Esophagus squamous epithelium (tissue), 5 donors: ENCODE data around the gene RAB10. TPM values are rescaled to one million over a fixed set of nuclear protein-coding genes. Genes with fewer than 3 reads are reported as not detected.
"Not testable (repeated sequence)": the region's sequence is repeated elsewhere in the genome, so short reads cannot be mapped to it uniquely, and the experiment has no call there.

Source experiments
- DNase-seq: peaks from one replicate; lab custom pipeline; 2025; lab: John Stamatoyannopoulos, UW
- H3K27ac ChIP-seq, 4 donors: fragments of 200-600 bp; sonication (generic); one replicate each; pipeline ENCODE4 v1.5.1; 2016 to 2019; ENCODE audit warnings: mild to moderate bottlenecking in 1 of 4
- H3K27me3 ChIP-seq, 4 donors: fragments of 200-600 bp; sonication (generic); 1 replicate in 3 of 4; 2 replicates in 1 of 4; pipeline versions ENCODE4 v1.5.1 to v1.6.0; 2017 to 2021; ENCODE audit warnings: antibody characterized with exemption in 1 of 4
- H3K36me3 ChIP-seq, 3 donors: fragments of 200-600 bp; sonication (generic); one replicate each; pipeline ENCODE4 v1.5.1; 2016 to 2019
- H3K4me1 ChIP-seq, 3 donors: fragments of 200-600 bp; sonication (generic); one replicate each; pipeline ENCODE4 v1.5.1; 2017 to 2019
- H3K4me3 ChIP-seq, 4 donors: fragments of 200-600 bp; sonication (generic); 1 replicate in 3 of 4; 2 replicates in 1 of 4; pipeline ENCODE4 v1.5.1; 2016 to 2019; ENCODE audit warnings: mild to moderate bottlenecking in 2 of 4, moderate library complexity in 1 of 4
- H3K9me3 ChIP-seq, 3 donors: fragments of 200-600 bp; sonication (generic); one replicate each; pipeline ENCODE4 v1.5.1; 2016 to 2019
- POLR2A ChIP-seq, 4 donors: fragments of 450-650 bp; IDR thresholded peaks; one replicate each; pipeline ENCODE4 v1.6.1; 2017; ENCODE audit warnings: antibody characterized with exemption in 4 of 4, mild to moderate bottlenecking in 4 of 4, moderate library complexity in 3 of 4
- WGBS, 2 donors: methylation state at CpG; one replicate each; pipeline ENCODE4 v1.1.5; 2018; 5-methylcytosine and 5-hydroxymethylcytosine counted together
- intact Hi-C: fragments of 100-400 bp; cut with DNase I; formaldehyde crosslinking; loops from one replicate; pipeline ENCODE4 v1.15.0; 2022
- total RNA-seq, 4 donors: library from RNA; depleted of rRNA; stranded (reverse); fragments of >200 nt; gene quantifications; one replicate each; pipeline ENCODE4 v1.1.0, GENCODE V29; 2016
- TF ChIP-seq, protein P1 (sequence below), 6 experiments: fragments of 450-650 bp in 4 of 6; fragments of 200-600 bp in 2 of 6; sonication (generic) in 2 of 6; IDR thresholded peaks; one replicate each; pipeline ENCODE4 v1.5.1; 2016 to 2019; ENCODE audit warnings: antibody characterized with exemption in 6 of 6, mild to moderate bottlenecking in 4 of 6, moderate library complexity in 4 of 6
- donor health status: DM: yes; HTN: yes; CAD: no.

The RAB10 gene
- total RNA-seq, 4 donors from 2014 or later, result 214 to 388 (median 335) TPM

DNA sequence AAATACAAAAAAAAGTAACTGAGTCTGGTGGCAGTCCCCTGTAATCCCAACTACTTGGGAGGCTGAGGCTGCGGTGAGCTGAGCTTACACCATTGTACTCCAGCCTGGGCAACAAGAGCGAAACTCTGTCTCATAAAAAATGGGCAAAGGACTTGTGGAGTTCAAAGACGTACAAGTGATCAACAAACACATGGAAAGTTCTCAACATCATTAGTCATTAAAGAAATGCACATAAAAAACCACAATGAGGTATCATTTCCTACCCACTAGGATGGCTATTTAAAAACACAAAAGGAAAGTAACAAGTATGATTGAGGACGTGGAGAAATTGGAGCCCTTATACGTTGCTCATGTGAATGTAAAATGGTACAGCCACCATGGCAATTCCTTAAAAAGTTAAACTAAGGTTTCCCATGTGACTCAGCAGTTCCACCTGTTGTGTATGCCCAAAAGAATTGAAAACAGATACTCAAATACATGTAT is 52.3 kb downstream of the RAB10 start:
- Histone ChIP-seq H3K4me3 (no peak overlapping the region), H3K9me3 (no peaks in the 10 kb centered on the region), H3K27ac (no peak overlapping the region), H3K27me3 (no peaks in the 10 kb centered on the region), H3K4me1 (peaks cover 0 to 35% (median 5%) of the 10 kb centered on the region in 3 donors), H3K36me3 (peaks cover 0 to 48% (median 0%) of the 10 kb centered on the region in 3 donors)
- WGBS, 2 donors, result 62 to 78% methylated on average over 5 of the region's 5 CpGs
- no peak for DNase-seq
- intact Hi-C loops, result no loop called here
- TF ChIP-seq POLR2A (IDR thresholded peaks at IDR 0.05), result no peak
- TF ChIP-seq, protein P1, sequence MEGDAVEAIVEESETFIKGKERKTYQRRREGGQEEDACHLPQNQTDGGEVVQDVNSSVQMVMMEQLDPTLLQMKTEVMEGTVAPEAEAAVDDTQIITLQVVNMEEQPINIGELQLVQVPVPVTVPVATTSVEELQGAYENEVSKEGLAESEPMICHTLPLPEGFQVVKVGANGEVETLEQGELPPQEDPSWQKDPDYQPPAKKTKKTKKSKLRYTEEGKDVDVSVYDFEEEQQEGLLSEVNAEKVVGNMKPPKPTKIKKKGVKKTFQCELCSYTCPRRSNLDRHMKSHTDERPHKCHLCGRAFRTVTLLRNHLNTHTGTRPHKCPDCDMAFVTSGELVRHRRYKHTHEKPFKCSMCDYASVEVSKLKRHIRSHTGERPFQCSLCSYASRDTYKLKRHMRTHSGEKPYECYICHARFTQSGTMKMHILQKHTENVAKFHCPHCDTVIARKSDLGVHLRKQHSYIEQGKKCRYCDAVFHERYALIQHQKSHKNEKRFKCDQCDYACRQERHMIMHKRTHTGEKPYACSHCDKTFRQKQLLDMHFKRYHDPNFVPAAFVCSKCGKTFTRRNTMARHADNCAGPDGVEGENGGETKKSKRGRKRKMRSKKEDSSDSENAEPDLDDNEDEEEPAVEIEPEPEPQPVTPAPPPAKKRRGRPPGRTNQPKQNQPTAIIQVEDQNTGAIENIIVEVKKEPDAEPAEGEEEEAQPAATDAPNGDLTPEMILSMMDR (IDR thresholded peaks at IDR 0.05), result no peak

- Histone ChIP-seq H3K27me3 (no peaks in the 10 kb centered on the region), H3K27ac (no peak overlapping the region), H3K4me3 (no peak overlapping the region), H3K4me1 (peaks cover 0 to 35% (median 5%) of the 10 kb centered on the region in 3 donors), H3K9me3 (no peaks in the 10 kb centered on the region), H3K36me3 (peaks cover 0 to 46% (median 0%) of the 10 kb centered on the region in 3 donors)
- no peak for TF ChIP-seq POLR2A (IDR thresholded peaks at IDR 0.05)
- TF ChIP-seq, protein P1 (IDR thresholded peaks at IDR 0.05), result no peak
- WGBS, 2 donors, result 74 to 82% methylated on average over 5 of the region's 5 CpGs
- intact Hi-C loops, result no loop called here
- DNase-seq, result no peak
Measured at GRCh38 chr2:26086779-26087178, 52.9 kb downstream of the RAB10 start.

DNA sequence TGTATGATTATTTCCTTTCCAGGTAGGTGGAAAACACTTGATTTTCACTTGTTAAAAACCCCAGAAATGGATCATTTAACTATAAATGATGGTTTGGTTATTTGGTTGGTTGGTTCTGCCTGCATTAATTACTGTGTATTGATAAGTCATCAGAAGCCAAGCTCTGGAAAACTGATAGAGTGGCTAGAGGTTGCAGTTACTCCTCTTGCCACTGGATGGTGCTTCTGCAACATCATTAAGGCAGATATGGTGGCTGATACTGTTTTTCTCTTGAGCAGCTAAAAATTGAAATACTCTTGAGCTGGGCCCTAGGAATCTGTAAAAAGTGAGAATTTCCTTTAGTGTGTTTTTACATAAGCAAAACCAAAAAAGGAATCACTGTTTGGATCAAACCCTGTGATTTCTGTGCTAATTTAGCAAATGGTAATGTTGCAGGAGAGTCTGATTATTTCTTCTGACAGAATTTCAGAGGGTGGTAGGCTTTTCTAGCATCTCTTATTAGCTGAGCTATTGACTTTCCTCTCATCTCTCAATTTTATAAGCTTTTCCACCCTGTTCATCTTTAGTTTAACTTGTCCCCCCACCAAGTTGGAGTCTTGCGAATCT is 54.3 kb downstream of the RAB10 start:
- intact Hi-C loops, result no loop called here
- no peak overlapping the region for H3K27ac ChIP-seq
- H3K9me3 ChIP-seq, result no peaks in the 10 kb centered on the region
- DNase-seq, result no peak
- no peaks in the 10 kb centered on the region for H3K27me3 ChIP-seq
- H3K4me1 ChIP-seq, result peaks cover 0 to 35% (median 5%) of the 10 kb centered on the region in 3 donors
- WGBS, 2 donors, result 86 to 100% methylated on average over 1 of the region's 1 CpG
- H3K36me3 ChIP-seq, result peaks cover 0 to 38% (median 0%) of the 10 kb centered on the region in 3 donors
- TF ChIP-seq, protein P1 (IDR thresholded peaks at IDR 0.05), result peak; percentile 20 to 63 (median 55)
- TF ChIP-seq POLR2A (IDR thresholded peaks at IDR 0.05), result no peak
- H3K4me3 ChIP-seq, result no peak overlapping the region

DNA sequence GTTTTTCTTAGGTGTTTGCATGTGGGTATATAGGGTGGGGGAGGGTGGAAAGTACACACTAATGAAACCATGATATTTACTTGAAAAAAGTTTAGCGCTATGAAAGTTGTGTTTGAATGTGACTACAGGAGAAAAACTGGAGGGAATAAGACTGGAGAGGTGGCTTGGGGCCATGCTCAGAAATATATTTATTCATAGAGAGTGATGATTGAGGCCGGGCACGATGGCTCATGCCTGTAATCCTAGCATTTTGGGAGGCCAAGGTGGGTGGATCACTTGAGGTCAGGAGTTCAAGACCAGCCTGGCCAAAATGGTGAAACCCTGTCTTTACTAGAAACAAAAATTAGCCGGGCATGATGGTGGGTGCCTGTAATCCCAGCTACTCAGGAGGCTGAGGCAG is 55.0 kb downstream of the RAB10 start:
- WGBS, 2 donors, result 81 to 83% methylated on average over 4 of the region's 4 CpGs

GRCh38 chr2:26089337-26089736 is 55.5 kb downstream of the RAB10 start:
- H3K9me3 ChIP-seq, result no peaks in the 10 kb centered on the region
- H3K4me1 ChIP-seq, result peaks cover 0 to 35% (median 5%) of the 10 kb centered on the region in 3 donors
- DNase-seq, result no peak
- no peaks in the 10 kb centered on the region for H3K27me3 ChIP-seq
- intact Hi-C loops, result no loop called here
- no peak overlapping the region for H3K4me3 ChIP-seq
- 92 to 93% methylated on average over 2 of the region's 2 CpGs for WGBS, 2 donors
- no peak for TF ChIP-seq POLR2A (IDR thresholded peaks at IDR 0.05)
- TF ChIP-seq, protein P1 (IDR thresholded peaks at IDR 0.05), result no peak
- H3K27ac ChIP-seq, result no peak overlapping the region
- H3K36me3 ChIP-seq, result peaks cover 0 to 35% (median 2%) of the 10 kb centered on the region in 3 donors

More for the DNA sequence above, 55.0 kb downstream of the RAB10 start:
- H3K27ac ChIP-seq, DNase-seq, H3K9me3 ChIP-seq, intact Hi-C loops, H3K27me3 ChIP-seq, H3K4me3 ChIP-seq: not testable (repeated sequence)
- Histone ChIP-seq H3K36me3 (peaks cover 0 to 33% (median 0%) of the 10 kb centered on the region in 3 donors), H3K4me1 (peaks cover 0 to 35% (median 5%) of the 10 kb centered on the region in 3 donors)
